HG03457 (cell line): Measurements from ENCODE around the gene BMP8B.
"Not testable (repeated sequence)": the region's sequence is repeated elsewhere in the genome, so short reads cannot be mapped to it uniquely, and the experiment has no call there.

Experiments
- ATAC-seq: cut with Tn5 transposase; IDR thresholded peaks from one replicate; pipeline ENCODE4 v1.9.1; 2021; ENCODE audit warnings: moderate number of reproducible peaks; ENCODE audit not compliant: unreplicated experiment

BMP8B gene, protein sequence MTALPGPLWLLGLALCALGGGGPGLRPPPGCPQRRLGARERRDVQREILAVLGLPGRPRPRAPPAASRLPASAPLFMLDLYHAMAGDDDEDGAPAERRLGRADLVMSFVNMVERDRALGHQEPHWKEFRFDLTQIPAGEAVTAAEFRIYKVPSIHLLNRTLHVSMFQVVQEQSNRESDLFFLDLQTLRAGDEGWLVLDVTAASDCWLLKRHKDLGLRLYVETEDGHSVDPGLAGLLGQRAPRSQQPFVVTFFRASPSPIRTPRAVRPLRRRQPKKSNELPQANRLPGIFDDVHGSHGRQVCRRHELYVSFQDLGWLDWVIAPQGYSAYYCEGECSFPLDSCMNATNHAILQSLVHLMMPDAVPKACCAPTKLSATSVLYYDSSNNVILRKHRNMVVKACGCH

DNA sequence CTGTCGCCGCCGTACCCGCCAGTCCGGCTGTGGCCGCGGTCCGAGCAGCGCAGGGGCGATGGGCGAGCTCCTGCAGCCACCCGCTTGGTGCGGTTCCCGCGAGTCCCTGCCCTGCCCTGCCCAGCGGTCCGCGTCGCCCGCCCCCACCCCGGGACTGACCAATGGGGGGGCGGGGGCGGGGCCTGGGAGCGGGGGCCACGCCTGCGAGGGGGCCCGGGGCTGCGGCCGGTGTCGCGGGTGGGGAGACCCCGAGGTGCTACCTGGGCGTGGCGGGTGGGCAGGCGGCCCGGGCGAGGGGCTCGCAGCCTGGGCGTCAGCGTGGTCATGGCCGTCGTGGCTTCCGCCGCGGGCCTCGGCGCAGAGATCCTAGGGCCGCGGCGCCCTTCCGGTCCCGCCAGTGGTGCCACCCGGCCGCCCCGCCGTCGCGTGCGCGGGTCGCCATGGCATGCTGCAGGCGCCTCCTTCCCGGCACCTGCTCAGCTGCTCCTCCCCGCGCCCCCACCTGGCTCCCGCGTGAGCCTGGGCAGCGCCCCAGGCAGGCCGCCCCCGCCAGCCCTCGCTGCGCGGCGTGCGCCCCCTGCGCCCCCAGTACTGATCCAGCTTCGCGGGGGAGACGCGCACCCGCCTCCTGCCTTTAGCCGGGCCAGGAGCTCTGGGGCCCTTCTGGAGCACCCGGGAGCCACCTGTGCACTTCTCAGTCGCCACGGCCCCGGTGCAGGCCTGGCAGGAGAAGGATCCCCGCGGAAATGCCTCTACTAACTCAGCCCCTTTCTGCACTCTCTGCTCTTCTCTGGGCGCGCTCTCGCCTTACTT, at the start of gene BMP8B:
Gene BMP8B (minus strand): TSS at position 108 of the 813 bp plus-strand sequence. CDS start 380 bp downstream, outside the sequence.
- no peak for ATAC-seq

DNA sequence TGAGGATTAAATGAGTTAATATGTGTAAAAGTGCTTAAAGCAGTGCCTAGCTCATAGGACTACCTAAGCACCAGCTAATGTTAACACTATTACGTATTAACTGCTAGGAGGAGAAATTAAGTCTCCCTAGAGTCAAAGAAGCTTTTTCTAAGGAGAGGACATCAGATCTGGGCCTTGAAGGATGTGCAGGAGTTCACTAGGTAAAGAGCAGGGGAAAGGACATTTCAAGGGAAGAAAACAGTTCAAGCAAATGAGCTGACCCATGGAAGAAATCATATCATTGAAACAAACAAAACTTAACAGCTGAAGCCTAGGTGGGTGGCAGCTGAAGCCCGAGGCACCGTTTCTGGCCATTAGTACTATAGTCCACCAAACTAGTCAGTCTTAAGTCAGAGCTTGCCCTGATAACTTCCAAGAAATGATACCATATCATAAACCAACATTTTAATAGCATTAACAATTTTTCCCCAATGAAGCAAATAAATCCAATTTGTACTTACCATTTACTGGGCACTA, 48.0 kb upstream of the BMP8B start:
- ATAC-seq: no peak

DNA sequence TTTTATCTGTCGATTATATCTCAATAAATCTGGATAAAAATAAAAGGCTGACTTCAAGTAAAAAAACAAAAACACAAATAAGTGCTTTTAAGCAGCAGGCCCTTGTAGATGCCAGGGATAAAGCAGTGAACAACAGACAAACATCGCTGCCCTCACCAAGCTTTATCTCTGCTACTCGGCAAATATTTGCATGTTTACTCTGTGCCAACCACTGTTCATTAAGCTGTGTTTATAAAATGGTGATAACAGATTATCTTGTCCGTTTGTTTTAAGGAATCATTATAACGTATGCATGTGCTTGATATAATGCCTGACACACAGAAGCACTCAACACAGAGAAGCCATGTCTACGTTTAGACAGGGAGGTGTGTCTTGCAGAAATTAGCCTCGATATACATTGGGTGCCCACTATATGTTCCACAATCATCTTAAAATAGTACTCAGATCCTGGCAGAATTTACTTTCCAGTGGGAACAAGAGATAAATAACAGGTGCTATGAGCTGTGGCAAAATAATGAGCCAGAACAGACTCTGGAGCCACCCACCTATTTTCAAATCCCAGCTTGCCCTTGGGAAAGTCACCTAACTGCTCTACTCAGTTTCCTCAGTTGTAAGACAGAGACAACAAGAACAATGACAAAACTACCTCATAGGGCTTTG, 47.4 kb upstream of the BMP8B start:
- no peak for ATAC-seq

DNA sequence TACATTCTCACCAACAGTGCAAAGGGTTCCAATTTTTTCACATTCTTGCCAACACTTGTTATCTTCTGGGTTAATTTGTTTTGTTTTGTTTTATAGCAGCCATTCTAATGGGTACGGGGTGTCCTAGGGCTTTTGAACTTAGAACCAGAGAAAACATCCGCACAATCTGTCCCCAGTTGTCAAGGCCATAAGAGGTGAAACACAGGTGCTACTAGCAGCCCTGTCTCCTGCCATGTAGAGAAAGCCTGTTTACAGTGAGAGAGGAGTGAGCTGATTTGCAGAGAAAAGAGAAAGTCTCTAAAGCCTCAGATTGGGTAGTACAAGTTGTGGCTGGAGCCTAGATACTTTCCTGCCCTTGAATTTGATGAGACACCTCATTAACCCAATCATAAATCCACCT, 46.4 kb upstream of the BMP8B start:
- ATAC-seq: no peak

DNA sequence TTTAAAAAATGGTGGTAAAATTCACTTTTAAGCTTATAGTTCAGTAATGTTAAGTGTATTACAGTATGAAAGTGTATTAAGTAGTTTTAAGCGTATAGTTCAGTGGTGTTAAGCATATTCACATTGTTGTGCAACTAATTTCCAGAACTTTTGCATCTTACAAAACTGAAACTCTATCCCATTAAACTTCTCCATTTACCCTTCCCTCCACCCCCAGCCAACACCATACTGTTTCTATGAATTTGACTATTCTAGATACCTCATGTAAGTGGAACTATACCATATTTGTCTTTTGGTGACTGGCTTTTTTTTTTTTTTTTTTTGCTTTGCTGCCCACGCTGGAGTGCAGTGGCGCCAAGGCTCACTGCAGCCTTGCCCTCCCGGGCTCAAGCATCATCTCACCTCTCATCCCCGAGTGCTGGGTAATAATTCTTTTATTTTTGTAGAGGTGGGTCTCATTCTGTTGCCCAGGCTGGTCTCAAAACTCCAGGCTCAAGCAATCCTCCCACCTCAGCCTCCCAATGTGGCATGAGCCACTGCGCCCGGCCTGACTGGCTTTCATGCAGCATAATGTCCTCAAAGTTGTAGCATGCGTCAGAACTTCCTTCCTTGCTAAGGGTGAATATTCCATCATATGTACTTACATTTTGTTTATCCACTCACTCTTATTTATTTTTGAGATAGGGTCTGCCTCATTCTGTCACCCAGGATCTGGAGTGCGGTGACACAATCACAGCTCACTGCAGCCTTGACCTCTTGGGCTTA, 45.1 kb upstream of the BMP8B start:
- ATAC-seq: no peak

DNA sequence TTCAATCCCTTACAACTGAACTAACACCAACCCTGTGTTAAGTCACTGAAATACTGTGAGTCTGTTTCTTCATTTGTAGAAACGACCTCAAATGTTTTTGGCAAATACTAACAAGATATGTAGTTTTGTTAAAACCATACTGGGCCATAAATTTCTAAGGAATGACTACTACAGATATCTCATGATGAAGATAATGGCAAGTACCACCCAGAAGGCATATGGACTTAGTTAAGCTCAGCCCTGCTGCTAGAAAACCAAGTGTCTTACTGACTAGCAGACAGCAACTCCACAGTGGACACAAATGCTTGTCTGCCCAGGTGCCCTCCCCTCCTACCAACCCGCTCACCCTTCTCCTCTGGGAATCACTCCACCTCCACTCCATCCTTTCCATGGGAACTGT, 44.5 kb upstream of the BMP8B start:
- no peak for ATAC-seq

DNA sequence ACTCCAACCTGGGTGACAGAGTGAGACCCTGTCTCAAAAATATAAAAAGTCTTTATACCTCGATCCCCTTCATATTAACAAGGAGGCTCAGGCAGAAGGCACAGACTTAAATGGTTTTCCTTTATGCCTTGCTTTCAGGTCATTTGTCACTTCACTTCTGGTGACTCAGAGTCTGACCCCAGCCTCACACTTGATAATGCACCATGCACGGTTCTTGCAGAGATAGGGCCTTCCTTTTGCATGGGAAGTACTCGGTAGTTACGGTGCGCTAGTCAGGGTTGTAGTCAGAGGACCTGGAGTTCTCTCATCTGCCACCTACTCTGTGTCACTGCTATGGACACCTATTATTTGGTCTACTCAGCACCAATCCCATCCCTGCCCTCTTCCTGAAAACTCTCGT, 43.6 kb upstream of the BMP8B start:
- no peak for ATAC-seq

DNA sequence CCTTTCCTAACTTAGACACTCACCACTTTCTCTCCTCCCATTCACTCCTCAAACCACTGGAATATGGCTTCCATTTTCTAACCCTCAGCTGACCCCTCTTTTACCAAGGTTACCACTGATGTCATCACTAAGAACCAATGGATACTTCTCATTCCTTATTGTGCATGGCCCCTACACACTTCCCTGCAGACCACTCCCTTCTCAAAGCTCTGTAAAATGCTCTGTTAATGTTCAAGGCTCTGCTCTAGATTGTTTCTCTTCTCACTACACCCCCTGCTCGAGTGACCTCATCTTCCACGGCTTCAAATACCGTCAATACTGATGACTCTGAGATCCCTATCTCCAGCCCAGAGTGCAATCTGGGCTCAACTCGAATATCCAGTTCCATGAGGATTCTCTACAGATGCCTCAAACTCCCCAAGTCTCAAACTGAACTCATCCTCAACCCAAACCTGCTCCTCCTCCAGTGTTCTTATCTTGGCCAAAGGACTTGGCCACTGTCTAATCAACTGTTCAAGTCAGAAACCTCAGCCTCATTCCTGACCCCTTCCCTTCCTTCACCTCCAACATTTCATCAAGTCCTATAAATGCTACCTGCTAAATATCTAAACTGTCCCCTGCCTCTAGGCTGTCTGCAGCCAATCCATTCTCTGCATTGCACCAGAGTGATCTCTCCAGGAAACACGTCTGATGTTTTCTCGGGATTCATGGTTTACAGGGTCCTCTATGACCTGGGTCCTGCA, 41.3 kb upstream of the BMP8B start:
- no peak for ATAC-seq

DNA sequence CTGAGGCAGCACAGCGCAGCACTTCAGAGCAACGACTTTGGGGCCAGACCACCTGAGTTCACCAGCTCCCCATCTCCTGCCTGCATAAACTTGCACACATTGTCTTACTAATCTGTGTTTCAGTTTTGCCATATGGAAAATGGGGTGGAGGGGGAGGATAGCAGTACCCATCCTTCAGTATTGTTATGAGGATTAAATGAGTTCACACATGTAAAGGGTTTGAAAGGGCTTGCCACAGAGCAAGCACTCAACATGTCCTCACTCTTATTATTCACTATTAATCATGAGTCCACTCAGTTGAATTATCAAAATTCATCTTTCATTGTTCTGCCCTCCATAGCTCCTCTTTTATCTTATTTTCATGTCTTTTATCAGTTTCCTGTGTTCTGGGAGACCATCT, 40.1 kb upstream of the BMP8B start:
- ATAC-seq: no peak

DNA sequence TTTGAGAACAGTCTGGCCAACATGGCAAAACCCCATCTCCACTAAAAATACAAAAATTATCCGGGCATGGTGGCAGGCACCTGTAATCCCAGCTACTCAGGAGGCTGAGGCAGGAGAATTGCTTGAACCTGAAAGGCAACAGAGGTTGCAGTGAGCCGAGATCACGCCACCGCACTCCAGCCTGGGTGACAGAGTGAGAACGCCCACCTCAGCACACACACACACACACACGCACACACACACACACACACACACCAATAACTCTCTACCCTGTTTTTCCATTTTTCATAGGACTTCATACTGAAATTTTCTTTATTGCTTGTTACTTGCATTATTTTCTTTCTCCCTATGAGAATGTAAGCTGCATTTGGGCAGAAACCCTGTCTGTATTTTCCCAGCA, 39.6 kb upstream of the BMP8B start:
- not testable (repeated sequence) for ATAC-seq

DNA sequence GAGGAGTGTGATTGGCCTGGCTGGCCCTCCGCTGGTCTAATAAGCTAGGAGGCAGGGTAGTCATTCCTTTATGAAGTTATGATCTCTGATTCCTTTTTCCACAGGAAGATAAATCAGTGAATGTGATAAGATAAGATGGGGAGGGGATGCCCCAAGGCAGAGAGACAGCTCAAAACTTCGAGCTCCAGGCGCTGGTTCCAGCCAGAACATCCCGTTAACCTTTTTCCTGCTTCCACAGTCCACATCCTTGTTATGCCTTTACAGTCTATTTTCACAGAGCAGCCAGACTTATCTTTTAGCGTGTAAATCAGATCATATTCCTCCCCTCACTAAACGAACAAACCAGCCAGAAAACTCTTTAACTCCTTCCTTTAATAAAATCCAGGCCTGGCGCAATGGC, 38.5 kb upstream of the BMP8B start:
- ATAC-seq: no peak

DNA sequence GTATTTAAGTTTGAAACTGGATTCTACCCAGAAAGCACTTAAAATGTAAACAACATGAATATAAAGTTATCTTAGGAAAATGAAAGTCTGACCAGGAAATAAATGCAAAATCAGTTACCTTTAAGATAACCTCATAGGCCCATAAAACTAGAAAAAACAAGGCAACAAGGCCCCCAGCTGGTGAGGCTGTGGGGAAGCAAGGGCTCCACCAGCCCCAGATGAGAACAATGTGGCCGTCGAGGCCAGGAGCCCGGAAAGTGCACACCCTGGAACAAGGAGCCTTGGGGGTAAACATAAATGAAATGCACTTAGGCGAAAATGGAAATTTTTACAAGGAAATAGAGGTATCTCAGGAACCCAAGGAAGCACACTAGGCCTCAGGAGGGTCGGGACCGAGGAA, 37.9 kb upstream of the BMP8B start:
- no peak for ATAC-seq

DNA sequence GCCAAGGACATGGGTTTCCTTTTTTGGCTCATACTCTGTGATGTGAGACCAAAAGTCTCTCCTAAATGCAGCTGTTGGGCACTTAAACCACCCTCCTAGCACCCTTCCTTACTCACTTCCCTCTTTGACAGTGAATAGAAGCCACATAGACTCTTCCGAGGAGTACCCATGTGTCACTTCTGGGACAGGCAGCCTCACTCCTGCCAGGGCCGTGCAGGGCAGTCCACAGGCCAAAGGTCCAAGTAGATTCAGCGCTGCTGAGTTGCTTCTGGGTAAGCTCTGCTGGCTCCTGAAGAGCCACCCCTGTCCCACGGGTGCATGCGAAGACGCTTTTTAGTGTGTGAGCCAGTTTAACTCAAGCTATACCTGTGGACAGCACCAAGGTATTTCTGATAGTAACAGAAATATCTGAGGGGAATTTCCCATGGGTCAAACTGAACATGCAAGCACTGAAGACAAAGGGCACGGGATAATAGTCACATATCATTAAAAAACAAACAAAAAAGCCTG, 36.8 kb upstream of the BMP8B start:
- ATAC-seq: no peak

DNA sequence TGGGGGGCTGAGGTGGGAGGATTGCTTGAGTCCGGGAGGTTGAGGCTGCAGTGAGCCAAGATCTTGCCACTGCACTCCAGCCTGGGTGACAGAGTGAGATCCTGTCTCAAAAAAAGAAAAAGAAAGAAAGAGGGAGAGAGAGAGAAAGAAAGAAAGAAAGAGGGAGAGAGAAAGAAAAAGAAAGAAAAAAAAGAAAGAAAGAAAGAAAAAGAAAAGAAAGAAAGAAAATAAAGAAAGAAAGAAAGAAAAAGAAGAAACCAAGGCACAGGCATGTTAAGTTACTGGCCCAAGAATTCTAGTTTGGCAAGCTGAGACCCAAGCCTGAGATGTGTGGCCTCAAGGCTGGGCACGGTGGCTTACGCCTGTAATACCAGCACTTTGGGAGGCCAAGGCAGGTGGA, 34.8 kb upstream of the BMP8B start:
- not testable (repeated sequence) for ATAC-seq

DNA sequence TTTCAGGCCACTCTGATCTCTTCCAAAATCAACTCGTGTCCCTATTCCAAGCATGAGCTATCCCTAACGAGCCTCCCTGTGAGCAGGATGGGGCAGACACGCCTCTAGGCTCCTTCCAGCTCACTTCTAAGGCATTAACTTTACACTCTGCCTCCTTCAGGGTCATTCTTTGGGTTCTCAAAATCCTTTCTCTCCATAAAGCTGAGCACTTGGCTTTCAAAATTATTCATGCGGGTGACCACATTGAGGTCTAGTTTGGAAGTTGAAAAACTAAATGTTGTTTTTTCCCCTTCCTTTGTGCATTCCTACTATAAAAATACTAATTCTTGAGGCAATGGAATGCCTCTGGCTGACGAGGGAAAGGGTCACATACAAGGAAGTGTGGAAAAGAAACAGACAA, 33.5 kb upstream of the BMP8B start:
- ATAC-seq: no peak

DNA sequence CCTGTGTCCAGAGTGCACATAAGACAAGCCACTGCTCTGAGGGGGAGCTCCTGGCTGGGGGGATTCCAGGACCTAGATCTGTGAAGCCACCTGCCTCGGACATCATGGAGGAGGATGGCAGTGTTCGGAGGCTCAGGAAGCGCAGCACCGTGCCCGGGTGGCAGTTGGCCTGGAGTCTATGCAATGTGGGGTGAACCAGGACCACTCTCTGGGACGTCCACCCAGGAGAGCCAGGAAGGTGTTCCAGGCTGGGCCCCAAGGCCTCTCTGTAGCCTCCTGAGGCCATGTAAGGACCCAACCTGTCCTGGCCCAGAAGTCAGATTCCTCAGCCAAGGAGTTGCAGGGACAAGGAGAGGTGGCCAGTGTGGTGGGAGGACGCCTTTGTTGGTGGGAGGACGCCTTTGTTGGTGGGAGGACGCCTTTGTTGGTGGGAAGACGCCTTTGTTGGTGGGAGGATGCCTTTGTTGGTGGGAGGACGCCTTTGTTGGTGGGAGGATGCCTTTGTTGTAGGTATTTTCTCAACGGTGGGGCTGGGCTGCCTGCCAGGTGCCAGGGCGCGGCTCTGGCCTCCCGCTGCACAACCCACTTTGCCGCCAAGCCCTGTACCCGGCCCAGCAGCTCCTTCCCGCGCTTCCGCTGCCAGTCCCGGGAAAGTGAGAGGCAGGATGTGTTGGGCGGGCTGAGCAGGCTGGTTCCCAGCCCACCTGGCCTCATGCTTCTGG, 30.6 kb upstream of the BMP8B start:
- ATAC-seq: no peak

DNA sequence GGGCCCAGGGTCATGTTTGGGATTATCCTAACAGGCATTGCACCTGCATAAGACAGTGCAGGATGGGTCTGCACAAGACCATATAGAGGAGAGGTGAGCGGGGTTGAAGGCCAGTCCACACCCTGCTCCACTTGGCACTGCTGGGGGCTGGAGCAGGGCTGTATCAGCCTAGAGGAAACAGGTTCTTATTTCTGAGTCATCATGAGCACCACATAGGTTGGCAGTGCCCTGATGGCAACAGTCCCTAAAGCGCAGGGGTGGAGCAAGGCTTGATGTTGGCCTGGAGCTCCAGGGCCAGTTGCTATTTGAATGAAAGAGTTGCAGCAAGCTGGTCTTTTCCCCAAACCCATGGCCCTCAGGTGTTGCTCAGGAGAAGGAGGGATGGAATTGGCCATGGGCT, 29.8 kb upstream of the BMP8B start:
- no peak for ATAC-seq

DNA sequence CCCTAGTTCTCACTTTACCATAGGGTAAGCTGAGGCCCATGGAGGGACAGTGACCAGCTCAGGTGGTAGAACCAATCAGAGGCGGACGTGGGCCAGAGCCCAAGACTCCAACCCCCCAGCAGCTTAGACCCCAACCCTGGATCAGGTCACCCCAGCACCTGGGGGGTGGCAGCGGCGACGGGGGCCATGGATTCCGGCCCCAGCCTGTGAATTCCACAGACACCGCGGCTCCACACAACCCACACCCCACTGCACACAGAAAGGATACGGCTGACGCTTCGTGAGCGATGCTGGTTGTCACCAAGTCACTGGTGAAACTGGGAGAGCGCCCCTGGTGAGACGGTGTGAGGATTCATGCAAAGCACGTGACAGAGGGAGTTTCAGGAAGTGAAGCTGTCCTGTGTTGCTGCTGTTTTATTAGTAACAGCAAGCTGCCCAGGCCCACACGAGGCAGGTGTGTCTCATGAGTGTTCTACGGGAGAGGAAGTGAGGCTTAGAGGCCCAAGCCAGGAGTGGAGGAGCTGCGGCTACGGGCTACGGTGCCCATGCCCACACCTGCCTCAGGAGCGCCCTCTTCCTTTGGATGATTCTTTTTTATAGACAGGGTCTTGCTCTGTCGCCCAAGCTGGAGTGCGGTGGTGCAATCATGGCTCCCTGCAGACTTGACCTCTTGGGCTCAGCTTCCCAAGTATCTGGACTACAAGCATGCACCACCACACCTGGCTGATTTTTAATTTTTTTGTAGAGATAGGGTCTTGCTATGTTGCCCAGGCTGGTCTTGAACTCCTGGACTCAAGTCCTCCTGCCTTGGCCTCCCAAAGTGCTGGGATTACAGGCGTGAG, 28.6 kb upstream of the BMP8B start:
- not testable (repeated sequence) for ATAC-seq
